Bone marrow (tissue), 2 donors: ENCODE results near the gene LHX4.

Experiments
- DNase-seq, 2 donors: peaks; one replicate each; lab custom pipeline; 2025; lab: John Stamatoyannopoulos, UW

The LHX4 gene

GRCh38 chr1:180243517-180244221 lies 13.6 kb downstream of the LHX4 start:
- no peak for DNase-seq

- DNase-seq = no peak
These were observed 14.8 kb downstream of the LHX4 start for GRCh38 chr1:180244840-180245239.

GRCh38 chr1:180246579-180246978 lies 16.5 kb downstream of the LHX4 start:
- DNase-seq = no peak

GRCh38 chr1:180247061-180247460 lies 17.0 kb downstream of the LHX4 start:
- no peak for DNase-seq

- no peak for DNase-seq
These were observed 17.5 kb downstream of the LHX4 start for GRCh38 chr1:180247580-180247979.

GRCh38 chr1:180248176-180248575 lies 18.1 kb downstream of the LHX4 start:
- DNase-seq = no peak

GRCh38 chr1:180248731-180249681 lies 18.9 kb downstream of the LHX4 start:
- DNase-seq = no peak

GRCh38 chr1:180249725-180250498 lies 19.8 kb downstream of the LHX4 start:
- no peak for DNase-seq

- DNase-seq = no peak
These were observed 20.4 kb downstream of the LHX4 start for GRCh38 chr1:180250499-180250770.

GRCh38 chr1:180250883-180251509 lies 20.9 kb downstream of the LHX4 start:
- DNase-seq = no peak

- DNase-seq = no peak
These were observed 21.7 kb downstream of the LHX4 start for GRCh38 chr1:180251526-180252305.

GRCh38 chr1:180252638-180253536 lies 22.8 kb downstream of the LHX4 start:
- peak; percentile 43 to 64 for DNase-seq

- no peak for DNase-seq
These were observed 23.8 kb downstream of the LHX4 start for GRCh38 chr1:180253585-180254495.

- DNase-seq = no peak
These were observed 24.4 kb downstream of the LHX4 start for GRCh38 chr1:180254496-180254819.

GRCh38 chr1:180254854-180255253 lies 24.8 kb downstream of the LHX4 start:
- no peak for DNase-seq

GRCh38 chr1:180255536-180256340 lies 25.7 kb downstream of the LHX4 start:
- DNase-seq = no peak

- no peak for DNase-seq
These were observed 26.4 kb downstream of the LHX4 start for GRCh38 chr1:180256341-180257027.

GRCh38 chr1:180257028-180257386 lies 26.9 kb downstream of the LHX4 start:
- DNase-seq = no peak
